ENCODE measurements around the gene EFNA2. TPM values are rescaled to one million over a fixed set of nuclear protein-coding genes. Genes with fewer than 3 reads are reported as not detected.

Gene EFNA2
- total RNA-seq, 4 donors from 2014 or later: not detected

- no peaks in the 10 kb centered on the region for H3K27me3 ChIP-seq
- H3K4me3 ChIP-seq: peak overlapping the region; percentile 53 to 70 (median 70)
- intact Hi-C loops (cut with DNase I): no loop called here
- H3K27ac ChIP-seq (replicated peaks in 1 of 4): peak overlapping the region; percentile 97 to 100 (median 100)
- no peaks in the 10 kb centered on the region for H3K9me3 ChIP-seq
- peaks cover 51 to 73% (median 60%) of the 10 kb centered on the region in 4 donors for H3K4me1 ChIP-seq
- DNase-seq (ENCODE audit: extremely low spot score): no peak
- WGBS: 23% methylated on average over 22 of the region's 43 CpGs
- H3K36me3 ChIP-seq: peaks cover 32 to 70% (median 63%) of the 10 kb centered on the region in 4 donors
- TF ChIP-seq POLR2AphosphoS5 (IDR thresholded peaks at IDR 0.05) (peak; percentile 4 to 63), CTCF (IDR thresholded peaks at IDR 0.05) (no peak)
Observed at GRCh38 chr19:1275976-1276627, 9.6 kb upstream of the EFNA2 start.

- Histone ChIP-seq H3K4me1 (peaks cover 45 to 68% (median 55%) of the 10 kb centered on the region in 4 donors), H3K4me3 (peak overlapping the region; percentile 53 to 70 (median 70)), H3K36me3 (peaks cover 27 to 65% (median 58%) of the 10 kb centered on the region in 4 donors), H3K9me3 (no peaks in the 10 kb centered on the region), H3K27me3 (no peaks in the 10 kb centered on the region), H3K27ac (replicated peaks in 1 of 4) (peak overlapping the region; percentile 97 to 100 (median 100))
- intact Hi-C loops (cut with DNase I): no loop called here
- no peak for DNase-seq (ENCODE audit: extremely low spot score)
- TF ChIP-seq POLR2A (IDR thresholded peaks at IDR 0.05; ENCODE audit: low read depth): no peak
- no peak for TF ChIP-seq POLR2AphosphoS5 (IDR thresholded peaks at IDR 0.05)
- TF ChIP-seq EP300 (IDR thresholded peaks at IDR 0.05): no peak
- no peak for TF ChIP-seq CTCF (IDR thresholded peaks at IDR 0.05)
- 86% methylated on average over 10 of the region's 10 CpGs for WGBS
Observed at GRCh38 chr19:1276628-1277022, 9.0 kb upstream of the EFNA2 start.

GRCh38 chr19:1277061-1277460 lies 8.6 kb upstream of the EFNA2 start:
- no peaks in the 10 kb centered on the region for H3K27me3 ChIP-seq
- DNase-seq (ENCODE audit: extremely low spot score): no peak
- H3K9me3 ChIP-seq: no peaks in the 10 kb centered on the region
- H3K27ac ChIP-seq (replicated peaks in 1 of 4): peak overlapping the region in 3 of 4 donors; percentile 97 to 100 (median 100)
- no peak overlapping the region for H3K4me3 ChIP-seq
- H3K4me1 ChIP-seq: peaks cover 41 to 63% (median 51%) of the 10 kb centered on the region in 4 donors
- intact Hi-C loops (cut with DNase I): no loop called here
- H3K36me3 ChIP-seq: peaks cover 22 to 61% (median 54%) of the 10 kb centered on the region in 4 donors
- WGBS: 88% methylated on average over 13 of the region's 15 CpGs
- TF ChIP-seq POLR2A (IDR thresholded peaks at IDR 0.05; ENCODE audit: low read depth) (no peak), POLR2AphosphoS5 (IDR thresholded peaks at IDR 0.05) (no peak), CTCF (IDR thresholded peaks at IDR 0.05) (no peak), EP300 (IDR thresholded peaks at IDR 0.05) (no peak)

GRCh38 chr19:1278074-1278473 lies 7.6 kb upstream of the EFNA2 start:
- Histone ChIP-seq H3K36me3 (peaks cover 19 to 51% (median 44%) of the 10 kb centered on the region in 4 donors), H3K27ac (replicated peaks in 1 of 4) (no peak overlapping the region)
- intact Hi-C loops (cut with DNase I): no loop called here

More at GRCh38 chr19:1278074-1278473, 7.6 kb upstream of the EFNA2 start:
- no peaks in the 10 kb centered on the region for H3K9me3 ChIP-seq
- WGBS: 100% methylated on average over 5 of the region's 12 CpGs
- H3K4me1 ChIP-seq: peaks cover 31 to 53% (median 41%) of the 10 kb centered on the region in 4 donors
- no peak overlapping the region for H3K4me3 ChIP-seq
- H3K27me3 ChIP-seq: peaks cover 0 to 5% (median 4%) of the 10 kb centered on the region in 4 donors
- TF ChIP-seq POLR2A (IDR thresholded peaks at IDR 0.05; ENCODE audit: low read depth) (no peak), POLR2AphosphoS5 (IDR thresholded peaks at IDR 0.05) (no peak), EP300 (IDR thresholded peaks at IDR 0.05) (no peak), CTCF (IDR thresholded peaks at IDR 0.05) (no peak)
- no peak for DNase-seq (ENCODE audit: extremely low spot score)
